Immature natural killer cell (primary cell): ENCODE results near the gene EML3. TPM values are rescaled to one million over a fixed set of nuclear protein-coding genes. Genes with fewer than 3 reads are reported as not detected.
"Not testable (repeated sequence)": the region's sequence is repeated elsewhere in the genome, so short reads cannot be mapped to it uniquely, and the experiment has no call there.

Source experiments
- DNase-seq, 3 donors: peaks; one replicate each; pipeline ENCODE4 v3.0.0; 2022; ENCODE audit warnings: mixed read lengths in 1 of 3
- H3K27ac Mint-ChIP-seq, 6 donors: one replicate each; pipeline ENCODE4 v1.8.0; 2020; ENCODE audit warnings: mixed read lengths in 6 of 6, mild to moderate bottlenecking in 5 of 6, inconsistent platforms in 4 of 6, moderate library complexity in 3 of 6
- H3K27me3 Mint-ChIP-seq, 3 donors: one replicate each; pipeline ENCODE4 v1.8.0; 2020 to 2021; ENCODE audit warnings: low read depth in 3 of 3, mild to moderate bottlenecking in 3 of 3, mixed read lengths in 3 of 3, moderate library complexity in 3 of 3, inconsistent platforms in 1 of 3
- H3K36me3 Mint-ChIP-seq, 3 donors: one replicate each; pipeline ENCODE4 v1.8.0; 2020; ENCODE audit warnings: mixed read lengths in 3 of 3, inconsistent platforms in 2 of 3, mild to moderate bottlenecking in 2 of 3
- H3K4me1 Mint-ChIP-seq, 2 donors: one replicate each; pipeline ENCODE4 v1.8.0; 2020; ENCODE audit warnings: inconsistent platforms in 2 of 2, mild to moderate bottlenecking in 2 of 2, mixed read lengths in 2 of 2, moderate library complexity in 1 of 2
- H3K4me3 Mint-ChIP-seq, 5 donors: one replicate each; pipeline ENCODE4 v1.8.0; 2020; ENCODE audit warnings: mild to moderate bottlenecking in 5 of 5, mixed read lengths in 5 of 5, inconsistent platforms in 3 of 5, moderate library complexity in 3 of 5
- H3K9me3 Mint-ChIP-seq, 6 donors: one replicate each; pipeline ENCODE4 v1.8.0; 2020; ENCODE audit warnings: mild to moderate bottlenecking in 6 of 6, mixed read lengths in 6 of 6, inconsistent platforms in 4 of 6, moderate library complexity in 3 of 6
- polyA plus RNA-seq, 3 donors: library from polyadenylated mRNA; unstranded; fragments of 300-500 nt; fragmentation: Illumina TruSeq; gene quantifications; one replicate each; pipeline ENCODE4 v1.2.3, GENCODE V29; 2021

Gene EML3
- polyA plus RNA-seq, 3 donors from 2014 or later, result 15.9 to 25.8 (median 17.9) TPM

- H3K4me1 Mint-ChIP-seq, result peaks cover 35% of the 10 kb centered on the region in 2 donors
- H3K9me3 Mint-ChIP-seq, result no peaks in the 10 kb centered on the region
- peak; percentile 96 to 97 (median 97) for DNase-seq
- peaks cover 0 to 7% (median 0%) of the 10 kb centered on the region in 3 donors for H3K27me3 Mint-ChIP-seq
- no peaks in the 10 kb centered on the region for H3K36me3 Mint-ChIP-seq
- peak within 1 kb of the TSS; percentile 95 to 99 (median 98) for H3K27ac Mint-ChIP-seq
- H3K4me3 Mint-ChIP-seq, result peak within 1 kb of the TSS; percentile 91 to 99 (median 96)
These were observed 33.6 kb upstream of the EML3 start, which contains the start of gene GANAB for GRCh38 chr11:62645946-62646824. Gene GANAB (minus strand): TSS chr11:62646613. CDS start chr11:62646599, 14 bp downstream.

GRCh38 chr11:62645671-62645945 lies 33.0 kb upstream of the EML3 start:
- Mint-ChIP-seq H3K36me3 (no peaks in the 10 kb centered on the region), H3K27ac (peak overlapping the region; percentile 95 to 99 (median 98)), H3K27me3 (peaks cover 0 to 10% (median 0%) of the 10 kb centered on the region in 3 donors), H3K4me1 (peaks cover 40 to 41% of the 10 kb centered on the region in 2 donors), H3K4me3 (peak overlapping the region; percentile 91 to 99 (median 96)), H3K9me3 (no peaks in the 10 kb centered on the region)
- no peak for DNase-seq

GRCh38 chr11:62644220-62644619 lies 31.6 kb upstream of the EML3 start:
- Mint-ChIP-seq H3K9me3 (no peaks in the 10 kb centered on the region), H3K4me1 (peaks cover 45 to 48% of the 10 kb centered on the region in 2 donors), H3K27me3 (peaks cover 0 to 11% (median 0%) of the 10 kb centered on the region in 3 donors), H3K4me3 (peak overlapping the region in 3 of 5 donors; percentile 15 to 48 (median 26)), H3K27ac (peak overlapping the region in 5 of 6 donors; percentile 17 to 59 (median 39)), H3K36me3 (peaks cover 0 to 5% (median 5%) of the 10 kb centered on the region in 3 donors)
- no peak for DNase-seq

GRCh38 chr11:62632492-62632891 lies 19.9 kb upstream of the EML3 start:
- no peak overlapping the region for H3K4me3 Mint-ChIP-seq
- H3K27ac Mint-ChIP-seq, result peak overlapping the region in 2 of 6 donors; percentile 55 to 59
- H3K9me3 Mint-ChIP-seq, result no peaks in the 10 kb centered on the region
- H3K4me1 Mint-ChIP-seq, result peaks cover 16 to 17% of the 10 kb centered on the region in 2 donors
- peaks cover 23 to 70% (median 33%) of the 10 kb centered on the region in 3 donors for H3K36me3 Mint-ChIP-seq
- peaks cover 0 to 5% (median 2%) of the 10 kb centered on the region in 3 donors for H3K27me3 Mint-ChIP-seq
- DNase-seq, result no peak

- Mint-ChIP-seq H3K9me3 (no peaks in the 10 kb centered on the region), H3K27ac (peak overlapping the region in 2 of 6 donors; percentile 26 to 75), H3K4me1 (peaks cover 0 to 3% of the 10 kb centered on the region in 2 donors), H3K4me3 (no peak overlapping the region), H3K27me3 (peaks cover 0 to 5% (median under 1%) of the 10 kb centered on the region in 3 donors), H3K36me3 (peaks cover 15 to 62% (median 28%) of the 10 kb centered on the region in 3 donors)
- no peak for DNase-seq
These were observed 15.1 kb upstream of the EML3 start for GRCh38 chr11:62627713-62628112.

- no peak for DNase-seq
- peaks cover 6 to 25% (median 9%) of the 10 kb centered on the region in 3 donors for H3K36me3 Mint-ChIP-seq
- peaks cover 0 to 10% (median 9%) of the 10 kb centered on the region in 3 donors for H3K27me3 Mint-ChIP-seq
- no peaks in the 10 kb centered on the region for H3K9me3 Mint-ChIP-seq
- H3K27ac Mint-ChIP-seq, result peak overlapping the region; percentile 91 to 100 (median 94)
- peak overlapping the region; percentile 70 to 89 (median 77) for H3K4me3 Mint-ChIP-seq
- peaks cover 26 to 27% of the 10 kb centered on the region in 2 donors for H3K4me1 Mint-ChIP-seq
These were observed 10.0 kb upstream of the EML3 start for GRCh38 chr11:62622476-62623089.

- DNase-seq, result peak; percentile 98
- Mint-ChIP-seq H3K9me3 (no peaks in the 10 kb centered on the region), H3K27ac (peak within 1 kb of the TSS; percentile 91 to 100 (median 95)), H3K4me1 (peaks cover 26 to 27% of the 10 kb centered on the region in 2 donors), H3K36me3 (peaks cover 5 to 20% (median 6%) of the 10 kb centered on the region in 3 donors), H3K27me3 (peaks cover 0 to 10% (median 9%) of the 10 kb centered on the region in 3 donors), H3K4me3 (peak within 1 kb of the TSS; percentile 89 to 96 (median 91))
These were observed 9.2 kb upstream of the EML3 start, which contains the start of gene B3GAT3 for GRCh38 chr11:62621567-62622470. Gene B3GAT3 (minus strand): TSS chr11:62621986. CDS start chr11:62621947, 39 bp downstream.

- Mint-ChIP-seq H3K27me3 (peaks cover 0 to 10% (median 9%) of the 10 kb centered on the region in 3 donors), H3K4me1 (peaks cover 26 to 27% of the 10 kb centered on the region in 2 donors), H3K4me3 (peak overlapping the region; percentile 89 to 96 (median 91)), H3K27ac (peak overlapping the region; percentile 91 to 97 (median 95)), H3K36me3 (peaks cover 3 to 19% (median 6%) of the 10 kb centered on the region in 3 donors), H3K9me3 (no peaks in the 10 kb centered on the region)
- no peak for DNase-seq
These were observed 8.5 kb upstream of the EML3 start for GRCh38 chr11:62621027-62621566.

GRCh38 chr11:62616957-62617356 lies 4.4 kb upstream of the EML3 start:
- peaks cover 0 to 12% (median 3%) of the 10 kb centered on the region in 3 donors for H3K36me3 Mint-ChIP-seq
- H3K9me3 Mint-ChIP-seq, H3K27me3 Mint-ChIP-seq, DNase-seq, H3K4me3 Mint-ChIP-seq, H3K27ac Mint-ChIP-seq: not testable (repeated sequence)
- H3K4me1 Mint-ChIP-seq, result peaks cover 25 to 28% of the 10 kb centered on the region in 2 donors

- H3K27me3 Mint-ChIP-seq, result peaks cover 0 to 5% (median 3%) of the 10 kb centered on the region in 3 donors
- no peaks in the 10 kb centered on the region for H3K9me3 Mint-ChIP-seq
- no peak overlapping the region for H3K4me3 Mint-ChIP-seq
- H3K4me1 Mint-ChIP-seq, result peaks cover 26% of the 10 kb centered on the region in 2 donors
- H3K27ac Mint-ChIP-seq, result no peak overlapping the region
- H3K36me3 Mint-ChIP-seq, result peaks cover 0 to 12% (median 3%) of the 10 kb centered on the region in 3 donors
- DNase-seq, result no peak
These were observed 2.9 kb upstream of the EML3 start for GRCh38 chr11:62615521-62615920.

- H3K36me3 Mint-ChIP-seq, result peaks cover 0 to 14% (median 7%) of the 10 kb centered on the region in 3 donors
- no peaks in the 10 kb centered on the region for H3K9me3 Mint-ChIP-seq
- peak overlapping the region; percentile 71 to 88 (median 78) for H3K27ac Mint-ChIP-seq
- H3K27me3 Mint-ChIP-seq, result peaks cover 0 to 7% (median 3%) of the 10 kb centered on the region in 3 donors
- H3K4me3 Mint-ChIP-seq, result peak overlapping the region in 2 of 5 donors; percentile 7 to 61
- peaks cover 25 to 26% of the 10 kb centered on the region in 2 donors for H3K4me1 Mint-ChIP-seq
- DNase-seq, result no peak
These were observed 1.7 kb upstream of the EML3 start for GRCh38 chr11:62614275-62614674.

GRCh38 chr11:62613291-62613778 lies 760 bp upstream of the EML3 start:
- no peak for DNase-seq
- peaks cover 0 to 7% (median 3%) of the 10 kb centered on the region in 3 donors for H3K27me3 Mint-ChIP-seq
- no peaks in the 10 kb centered on the region for H3K9me3 Mint-ChIP-seq
- peak overlapping the region in 3 of 5 donors; percentile 56 to 69 (median 63) for H3K4me3 Mint-ChIP-seq
- H3K4me1 Mint-ChIP-seq, result peaks cover 22 to 27% of the 10 kb centered on the region in 2 donors
- H3K36me3 Mint-ChIP-seq, result peaks cover 0 to 11% (median 5%) of the 10 kb centered on the region in 3 donors
- H3K27ac Mint-ChIP-seq, result peak overlapping the region; percentile 74 to 88 (median 82)
